Occipital lobe (tissue), 2 donors: ENCODE measurements around the gene TBC1D16. TPM values are rescaled to one million over a fixed set of nuclear protein-coding genes. Genes with fewer than 3 reads are reported as not detected.
"Not testable (repeated sequence)": the region's sequence is repeated elsewhere in the genome, so short reads cannot be mapped to it uniquely, and the experiment has no call there.

ENCODE experiments used
- DNase-seq: peaks from one replicate; lab custom pipeline; 2025; lab: John Stamatoyannopoulos, UW
- total RNA-seq: library from RNA; depleted of rRNA; stranded (reverse); fragments of >200 nt; gene quantifications from one replicate; pipeline ENCODE4 v1.2.3, GENCODE V29; 2014

Gene TBC1D16
- total RNA-seq, 1 donor from 2014 or later: 35.4 TPM

DNA sequence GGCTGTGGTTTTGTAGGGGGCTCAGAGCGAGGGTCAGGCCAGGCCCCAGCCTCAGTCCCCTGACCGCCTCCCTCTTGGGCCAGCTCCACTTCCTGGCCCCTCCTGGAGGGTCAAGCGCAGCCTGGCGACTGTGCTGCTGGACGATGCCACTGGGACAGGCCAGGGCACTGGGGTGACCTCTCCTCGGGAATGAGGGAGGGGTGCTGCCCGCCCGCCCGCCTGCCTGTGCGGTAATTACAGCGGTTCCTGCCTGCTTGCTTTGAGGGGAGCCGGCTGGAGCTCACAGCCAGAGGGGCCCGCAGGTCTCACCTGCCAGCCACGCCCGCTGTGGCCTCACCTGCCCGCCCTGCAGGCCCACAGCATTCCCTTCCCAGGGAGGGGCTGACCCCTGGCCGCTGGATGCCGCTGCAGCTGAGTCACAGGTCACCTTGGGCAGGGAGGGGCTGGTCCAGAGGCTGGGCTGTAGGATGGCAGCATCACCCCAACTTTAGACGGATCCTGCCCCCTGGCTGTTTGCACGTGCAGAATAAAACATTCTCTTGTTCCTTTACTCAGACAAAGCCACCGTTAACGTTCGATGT is 119.7 kb downstream of the TBC1D16 start:
- no peak for DNase-seq

DNA sequence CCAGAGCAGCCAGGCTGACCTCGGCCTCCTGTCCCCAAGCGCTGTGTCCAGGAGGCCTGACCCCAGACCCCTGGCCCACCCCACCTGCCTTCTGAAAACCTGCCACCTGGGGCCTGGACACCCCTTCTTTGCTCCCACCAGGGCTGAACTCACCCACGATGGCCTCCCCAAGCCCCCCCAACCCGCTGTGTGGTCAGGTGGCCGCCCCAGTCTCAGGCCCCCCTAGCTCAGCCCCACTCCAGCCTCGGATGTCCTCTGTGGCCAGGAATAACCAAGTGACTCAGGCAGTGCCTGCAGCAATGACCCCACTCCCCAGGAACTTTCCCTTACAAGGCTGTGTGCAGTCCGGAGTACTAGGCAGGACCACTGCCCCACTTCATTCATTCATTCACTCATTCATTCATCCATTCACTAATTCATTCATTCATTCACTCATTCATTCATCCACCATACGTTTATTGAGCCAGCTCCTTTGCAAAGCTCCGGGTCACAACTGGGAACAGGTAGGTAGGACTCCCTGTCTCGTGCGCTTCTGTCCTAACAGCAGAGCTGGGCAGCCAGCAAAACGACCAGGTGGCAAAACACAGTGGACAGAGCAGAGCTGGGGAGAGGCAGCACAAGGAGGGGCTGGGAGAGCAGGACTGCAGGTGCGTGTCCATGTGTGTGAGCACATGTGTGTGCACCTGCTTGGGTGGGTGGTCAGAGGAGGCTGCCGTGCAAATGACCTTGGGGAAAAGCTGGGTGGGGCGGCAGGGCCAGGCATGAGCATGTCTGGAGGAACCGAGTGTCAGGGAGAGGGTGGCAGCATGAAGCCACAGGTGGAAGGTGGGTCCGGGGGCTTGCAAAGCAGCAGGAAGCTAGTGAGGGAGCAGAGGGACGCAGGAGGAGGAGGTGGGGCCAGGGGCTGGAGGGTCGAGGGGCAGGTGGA is 120.6 kb downstream of the TBC1D16 start:
- no peak for DNase-seq

DNA sequence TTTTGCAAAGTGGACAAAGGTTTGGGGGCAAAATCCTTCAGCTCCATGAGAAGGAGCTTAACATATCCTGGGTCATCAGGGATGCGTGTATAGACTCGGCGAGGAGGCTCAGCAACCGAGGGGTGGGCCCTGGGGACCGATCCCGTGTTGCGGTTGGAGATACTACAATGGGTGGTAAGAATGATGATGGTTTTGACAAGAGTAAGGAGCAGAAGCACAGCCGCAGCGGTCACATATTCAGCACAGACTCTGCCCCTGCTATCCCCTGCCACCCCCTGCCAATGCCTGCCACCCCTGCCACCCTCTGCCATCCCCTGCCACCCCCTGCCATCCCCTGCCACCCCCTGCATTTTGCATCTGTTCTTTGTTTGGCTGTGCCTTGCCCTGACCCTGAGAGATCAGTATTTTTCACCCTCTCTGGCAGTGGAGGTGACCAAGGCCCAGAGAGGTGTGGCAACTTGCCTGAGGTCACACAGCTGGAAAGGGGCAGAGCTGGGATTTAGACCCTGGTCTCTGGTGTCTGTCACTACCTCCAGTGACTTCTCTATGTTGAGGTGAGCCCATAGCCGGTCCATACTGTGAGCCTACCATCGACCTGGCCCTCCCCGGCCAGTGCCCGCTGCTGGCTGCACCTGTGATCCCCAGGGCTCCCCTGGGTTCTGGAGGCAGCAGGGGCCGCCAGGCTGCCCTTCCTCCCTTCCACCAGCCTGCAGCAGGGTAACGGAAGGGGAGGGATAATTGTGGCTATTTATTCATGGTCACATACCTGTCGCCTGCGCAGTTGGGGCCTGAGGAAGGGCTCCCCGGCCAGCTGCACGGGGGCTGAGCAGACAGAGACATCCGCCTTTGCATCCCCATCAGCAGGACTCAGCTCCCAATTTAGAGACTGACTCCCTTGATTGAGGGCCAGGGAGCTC is 121.5 kb downstream of the TBC1D16 start:
- DNase-seq: no peak

DNA sequence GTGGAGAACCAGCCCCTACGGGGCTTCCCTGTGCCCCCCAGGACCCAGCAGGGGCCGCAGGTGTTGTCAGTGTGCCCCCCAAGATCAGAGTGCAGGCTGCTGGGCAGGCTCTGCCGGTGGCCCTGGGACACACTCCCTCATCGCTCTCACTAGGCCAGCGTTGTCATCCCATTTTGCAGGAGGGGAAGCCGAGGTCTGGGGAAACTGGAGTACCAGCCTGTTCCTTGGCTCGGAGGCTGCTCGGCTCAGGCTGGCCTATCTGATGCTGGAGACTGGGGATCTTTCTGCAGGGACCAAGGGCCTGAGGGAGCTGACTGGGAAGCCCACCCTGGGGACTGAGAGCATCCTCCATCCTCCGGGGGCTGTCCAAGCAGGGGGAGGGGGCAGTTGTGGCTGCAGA is 122.2 kb downstream of the TBC1D16 start:
- DNase-seq: no peak

DNA sequence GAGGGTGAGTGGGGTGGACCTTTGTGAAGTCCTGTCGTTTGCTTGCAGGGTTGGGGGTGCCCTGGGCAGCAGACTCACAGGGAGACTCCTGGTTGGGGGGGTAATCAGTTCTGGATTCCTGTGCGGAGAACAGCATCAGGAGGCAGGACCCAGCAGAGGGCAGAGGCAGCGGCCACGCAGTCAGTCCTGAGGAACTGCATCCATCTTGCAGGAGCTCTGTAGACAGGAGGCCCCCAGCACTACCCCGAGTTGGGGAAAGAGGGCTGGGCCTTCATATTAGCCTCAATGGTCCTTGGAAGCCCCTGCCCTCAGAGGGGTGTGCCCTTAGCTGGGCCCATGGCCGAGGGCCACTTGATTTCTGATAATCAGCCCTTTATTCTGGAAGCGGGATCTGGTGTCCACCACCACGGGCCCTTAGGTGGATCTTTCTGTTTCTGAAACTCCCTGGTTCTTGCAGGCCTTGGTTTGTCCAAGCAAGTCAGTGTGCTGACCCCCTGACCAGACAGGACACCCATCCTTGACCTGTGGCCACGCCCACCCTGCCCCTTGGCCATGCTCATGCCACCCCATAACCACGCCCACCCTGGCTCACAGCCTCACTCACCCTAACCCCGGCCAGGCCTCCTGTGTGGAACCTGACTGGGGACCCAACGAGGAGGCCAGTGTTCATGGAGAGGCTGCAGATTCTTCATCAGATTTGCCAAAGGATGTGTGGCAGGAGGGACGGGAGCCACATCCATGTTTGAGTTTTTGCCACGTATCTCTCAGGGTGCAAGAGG is 122.9 kb downstream of the TBC1D16 start:
- DNase-seq: no peak

DNA sequence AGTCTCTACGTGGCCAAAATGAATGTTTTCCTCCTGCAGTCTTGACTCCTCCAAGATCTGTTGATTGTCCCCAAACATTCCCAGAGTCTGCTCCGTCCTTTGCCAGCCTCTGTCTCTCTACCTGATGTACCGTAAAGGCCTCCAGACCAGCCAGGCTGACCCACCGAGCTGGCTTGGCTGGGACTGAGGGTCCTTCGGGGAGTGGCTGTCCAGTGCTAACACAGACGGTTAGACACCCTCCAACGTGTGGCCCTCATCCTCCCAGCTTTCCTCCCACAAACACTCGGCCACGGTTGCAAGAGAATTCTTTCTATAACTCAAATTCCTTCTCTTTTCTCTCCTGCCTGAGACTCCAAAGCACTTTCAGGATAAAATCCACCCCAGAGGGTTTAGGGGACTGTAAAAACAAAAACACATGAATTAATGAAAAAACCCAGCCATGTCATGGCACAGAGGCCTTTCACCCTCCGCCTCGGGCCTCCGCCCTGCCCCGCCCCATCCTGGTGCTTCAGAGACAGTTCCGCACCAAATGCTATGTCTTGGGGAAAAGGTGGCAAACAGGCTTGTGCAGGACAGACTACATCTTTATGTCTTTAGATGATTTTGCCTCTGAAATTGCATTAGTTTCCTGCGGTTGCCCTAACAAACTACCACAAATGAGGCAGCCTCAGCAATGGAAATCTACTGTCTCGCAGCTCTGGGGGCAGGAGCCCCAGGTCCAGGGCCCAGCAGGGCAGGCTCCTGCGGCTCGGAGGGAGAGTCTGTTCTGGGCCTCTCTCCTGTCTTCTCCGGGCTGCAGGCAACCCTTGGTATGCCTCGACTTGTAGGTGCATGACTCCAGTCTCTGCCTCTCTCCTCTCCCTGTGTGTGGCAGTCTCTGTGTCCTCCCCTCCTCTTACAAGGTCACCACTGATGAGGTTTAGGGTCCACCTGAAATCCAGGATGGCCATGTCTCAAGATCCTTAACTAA is 124.0 kb downstream of the TBC1D16 start:
- no peak for DNase-seq

DNA sequence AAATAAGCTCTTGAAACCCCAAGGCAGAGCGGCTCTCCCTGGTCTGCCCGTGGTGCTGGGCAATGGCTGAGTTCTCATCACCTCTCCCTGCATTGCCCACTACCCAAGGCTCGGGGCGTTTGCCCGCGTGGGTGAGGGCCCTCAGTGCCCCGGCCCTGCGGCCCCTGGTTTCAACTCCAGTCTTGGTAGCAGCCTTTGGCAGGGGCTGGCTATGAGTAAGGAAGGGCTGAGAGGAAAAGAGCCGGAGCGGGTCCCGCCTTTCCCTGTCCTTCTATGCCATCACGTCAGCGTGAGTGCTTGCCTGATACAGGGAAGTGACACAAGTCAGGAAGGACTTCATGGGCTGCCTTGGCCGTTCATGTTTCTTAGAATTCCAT is 124.7 kb downstream of the TBC1D16 start:
- no peak for DNase-seq

DNA sequence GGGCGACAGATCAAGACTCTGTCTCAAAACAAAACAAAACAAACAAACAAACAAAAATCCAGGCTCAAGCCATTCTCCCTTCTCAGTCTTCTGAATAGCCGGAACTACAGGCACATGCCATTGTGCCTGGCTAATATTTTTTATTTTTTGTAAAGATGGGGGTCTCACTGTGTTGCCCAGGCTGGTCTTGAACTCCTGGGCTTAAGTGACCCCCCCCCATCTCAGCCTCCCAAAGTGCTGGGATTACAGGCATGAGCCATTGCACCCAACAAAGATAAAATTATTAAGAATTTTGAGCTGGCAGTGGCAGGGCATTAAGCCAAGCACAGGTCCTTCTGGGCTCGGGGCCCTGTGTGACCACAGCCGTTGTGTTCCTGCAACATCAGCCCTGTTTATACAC is 126.6 kb downstream of the TBC1D16 start:
- no peak for DNase-seq

DNA sequence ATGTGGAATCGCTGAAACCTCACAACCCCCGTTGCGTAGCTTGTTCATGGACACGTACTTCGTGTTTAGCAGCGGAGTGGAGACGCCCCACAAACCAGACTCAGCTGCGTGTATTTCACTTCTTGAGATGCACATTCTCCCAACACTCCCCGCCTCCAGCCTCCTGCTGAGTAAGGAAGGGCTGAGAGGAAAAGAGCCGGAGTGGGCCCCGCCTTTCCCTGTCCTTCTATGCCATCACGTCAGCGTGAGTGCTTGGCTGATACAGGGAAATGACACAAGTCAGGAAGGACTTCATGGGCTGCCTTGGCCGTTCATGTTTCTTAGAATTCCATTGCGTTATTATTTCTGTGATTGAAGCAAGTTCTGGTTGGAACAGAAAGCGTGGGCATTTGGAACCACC is 127.8 kb downstream of the TBC1D16 start:
- no peak for DNase-seq

DNA sequence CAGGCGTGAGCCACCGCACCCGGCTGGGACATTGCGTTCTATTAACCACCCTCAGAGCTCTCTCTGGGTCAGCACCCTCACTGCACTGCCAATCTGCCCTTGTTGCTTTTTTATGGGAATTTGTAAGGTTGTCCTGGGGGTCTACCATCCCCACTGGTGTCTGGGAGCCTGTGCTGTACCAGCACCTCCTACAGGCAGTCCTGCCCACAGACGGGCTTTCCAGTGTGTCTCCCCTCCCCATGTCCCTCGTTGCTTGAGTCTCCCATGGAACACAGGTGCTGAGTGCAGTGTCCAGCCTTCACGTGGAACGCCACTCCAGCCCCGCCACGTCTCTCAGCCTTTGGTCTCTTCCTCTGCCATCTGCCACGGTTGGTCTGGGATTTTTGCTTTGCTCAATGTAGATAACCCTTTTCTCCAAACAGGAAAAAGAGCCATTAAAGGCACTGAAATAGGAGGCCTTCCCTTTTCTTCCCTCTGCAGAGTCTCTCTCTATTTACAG is 128.4 kb downstream of the TBC1D16 start:
- DNase-seq: no peak

DNA sequence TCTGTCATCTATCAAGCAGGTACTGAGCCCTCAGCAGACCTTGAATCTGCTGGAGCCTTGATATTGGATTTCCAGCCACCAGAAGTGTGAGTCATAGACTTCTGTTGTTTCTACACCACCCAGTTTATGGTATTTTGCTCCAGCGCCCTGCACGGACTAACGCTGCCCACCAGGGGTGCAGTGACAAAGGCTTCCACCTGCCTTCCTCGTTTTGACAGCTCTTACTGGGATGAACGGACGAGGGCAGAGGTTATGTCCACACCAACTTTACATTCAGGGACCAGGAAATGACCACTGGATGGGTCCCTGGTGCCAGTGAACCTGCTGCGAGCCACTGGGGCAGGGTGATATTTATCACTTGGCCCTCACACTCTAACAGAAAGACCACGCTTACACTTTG is 129.8 kb downstream of the TBC1D16 start:
- DNase-seq: no peak

DNA sequence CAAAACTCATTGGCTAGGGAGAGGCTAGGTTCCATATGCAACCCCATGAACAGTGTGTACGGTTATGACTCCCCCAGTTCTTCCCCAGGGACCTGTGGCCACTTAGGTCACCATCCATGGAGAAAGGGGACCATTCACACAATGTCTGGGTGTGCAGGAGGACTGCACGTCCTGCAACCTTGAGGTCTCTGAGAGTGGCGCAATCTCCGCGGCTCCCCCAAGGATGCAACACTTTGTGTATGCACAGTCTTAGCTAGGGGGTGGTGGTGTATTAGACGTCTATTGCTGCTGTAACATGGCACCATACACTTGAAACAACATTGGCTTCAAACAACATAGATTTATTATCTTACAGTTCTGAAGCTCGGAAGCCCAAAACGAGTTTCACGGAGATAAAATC is 130.8 kb downstream of the TBC1D16 start:
- DNase-seq: no peak

DNA sequence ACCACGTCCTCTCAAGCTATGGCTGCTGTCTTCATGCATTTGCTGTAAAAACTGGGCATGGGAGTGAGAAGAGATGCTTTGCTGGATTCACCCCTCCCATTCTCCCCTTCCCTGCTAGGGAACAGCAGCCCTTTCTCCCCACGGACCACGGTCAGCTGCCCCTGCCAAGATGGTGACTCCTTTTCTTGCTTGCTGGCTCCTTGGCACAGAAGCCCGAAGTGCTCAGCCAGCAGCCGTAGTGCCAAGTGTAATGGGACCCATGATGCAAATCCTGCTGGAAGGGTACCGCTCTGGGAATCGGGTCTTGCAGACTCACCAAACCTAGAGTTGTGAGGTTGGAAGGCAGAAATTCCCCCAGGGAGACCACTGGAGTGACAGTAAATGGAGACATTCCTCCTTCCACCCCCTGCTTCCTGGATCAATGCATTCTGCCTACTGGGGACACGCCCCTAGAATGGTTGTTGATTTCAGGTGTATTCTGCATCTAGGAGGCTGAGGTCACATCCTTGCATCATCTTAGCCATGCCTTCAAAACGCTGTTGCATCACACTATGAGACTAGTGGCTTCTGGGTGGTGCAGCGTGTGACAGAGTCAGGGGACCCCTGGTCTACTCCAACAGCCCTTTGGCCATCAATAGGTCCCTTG is 133.4 kb downstream of the TBC1D16 start:
- no peak for DNase-seq

DNA sequence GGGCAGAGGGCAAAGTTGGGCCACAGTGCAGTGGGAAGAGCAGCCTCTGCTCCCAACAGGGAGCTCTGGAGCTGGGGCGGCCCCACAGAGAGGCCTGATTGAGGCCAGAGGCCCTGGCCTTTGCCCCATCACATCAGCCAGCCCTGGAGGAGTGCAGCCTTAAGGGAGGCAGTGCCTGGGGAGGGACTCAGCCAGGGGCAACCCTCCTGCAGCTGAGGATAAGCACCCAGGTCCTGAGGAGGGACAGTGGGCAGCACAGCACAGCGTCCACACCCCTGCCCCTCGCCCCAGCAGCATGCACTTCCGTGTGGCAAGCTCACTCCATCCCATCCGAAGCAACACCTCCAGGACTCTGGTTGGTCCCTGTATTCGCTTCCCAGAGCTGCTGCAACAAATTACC is 134.5 kb downstream of the TBC1D16 start:
- DNase-seq: no peak

DNA sequence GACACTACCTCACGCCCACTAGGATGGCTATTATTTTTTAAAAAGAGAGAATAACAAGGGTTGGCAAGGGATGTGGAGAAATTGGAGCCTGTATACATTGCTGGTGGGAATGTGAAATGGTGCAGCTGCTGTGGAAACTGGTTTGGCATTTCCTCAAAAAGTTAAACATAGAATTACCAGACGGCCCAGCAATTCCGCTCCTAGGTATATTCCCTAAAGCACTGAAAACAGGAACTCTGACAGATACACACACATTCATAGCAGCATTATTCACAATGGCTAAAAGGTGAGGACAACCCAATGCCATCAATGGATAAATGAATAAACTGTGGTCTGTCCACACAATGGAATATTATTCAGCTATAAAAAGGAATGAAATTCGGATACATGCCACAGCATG is 136.1 kb downstream of the TBC1D16 start:
- no peak for DNase-seq

DNA sequence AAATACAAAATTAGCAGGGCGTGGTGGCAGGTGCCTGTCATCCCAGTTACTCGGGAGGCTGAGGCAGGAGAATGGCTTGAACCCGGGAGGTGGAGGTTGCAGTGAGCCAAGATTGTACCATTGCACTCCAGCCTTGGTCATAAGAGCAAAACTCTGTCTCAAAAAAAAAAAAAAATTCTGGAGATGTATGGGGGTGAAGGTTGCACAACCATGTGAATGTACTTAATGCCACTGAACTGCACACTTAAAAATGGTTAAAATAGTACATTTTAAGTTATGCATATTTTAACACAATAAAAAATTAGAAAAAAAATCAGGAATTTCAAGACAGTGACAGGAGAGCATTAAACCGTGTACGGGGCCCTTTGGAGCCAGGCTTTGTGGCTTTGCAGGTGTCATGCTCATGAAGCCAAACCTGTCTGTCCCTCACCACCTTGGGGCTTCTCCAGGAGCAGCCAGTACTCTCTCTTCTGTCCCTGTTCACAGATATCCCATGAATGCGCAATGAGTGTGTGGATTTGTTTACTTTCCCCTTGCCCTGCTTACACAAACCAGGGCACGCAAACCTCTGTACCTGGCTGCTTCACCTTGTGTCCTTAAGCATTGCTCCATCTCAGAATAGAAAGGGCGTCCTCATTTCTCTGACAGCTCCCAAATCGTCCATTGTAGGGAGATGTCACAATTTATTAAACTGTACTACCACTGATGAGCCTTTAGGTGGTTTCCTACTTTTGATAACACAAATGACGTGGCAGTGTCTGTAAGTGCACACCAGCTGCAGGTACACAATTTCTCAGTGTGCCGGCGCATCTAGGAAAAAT is 138.2 kb downstream of the TBC1D16 start:
- DNase-seq: no peak

DNA sequence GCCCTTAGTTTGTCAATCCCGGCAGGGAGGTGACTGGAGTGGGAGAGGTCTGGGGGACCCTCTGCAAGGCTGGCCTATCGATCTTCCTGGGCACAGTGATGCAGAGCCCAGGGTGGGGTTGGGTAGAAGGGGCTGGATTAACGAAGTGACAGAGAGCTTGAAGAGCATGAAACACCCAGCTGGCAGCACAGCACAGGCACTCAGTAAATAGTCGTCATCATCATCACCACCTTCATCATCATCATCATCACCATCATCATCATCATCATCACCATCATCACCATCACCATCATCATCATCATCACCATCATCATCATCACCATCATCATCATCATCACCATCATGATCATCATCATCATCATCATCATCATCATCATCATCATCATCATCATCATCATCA is 142.2 kb downstream of the TBC1D16 start:
- DNase-seq: not testable (repeated sequence)

DNA sequence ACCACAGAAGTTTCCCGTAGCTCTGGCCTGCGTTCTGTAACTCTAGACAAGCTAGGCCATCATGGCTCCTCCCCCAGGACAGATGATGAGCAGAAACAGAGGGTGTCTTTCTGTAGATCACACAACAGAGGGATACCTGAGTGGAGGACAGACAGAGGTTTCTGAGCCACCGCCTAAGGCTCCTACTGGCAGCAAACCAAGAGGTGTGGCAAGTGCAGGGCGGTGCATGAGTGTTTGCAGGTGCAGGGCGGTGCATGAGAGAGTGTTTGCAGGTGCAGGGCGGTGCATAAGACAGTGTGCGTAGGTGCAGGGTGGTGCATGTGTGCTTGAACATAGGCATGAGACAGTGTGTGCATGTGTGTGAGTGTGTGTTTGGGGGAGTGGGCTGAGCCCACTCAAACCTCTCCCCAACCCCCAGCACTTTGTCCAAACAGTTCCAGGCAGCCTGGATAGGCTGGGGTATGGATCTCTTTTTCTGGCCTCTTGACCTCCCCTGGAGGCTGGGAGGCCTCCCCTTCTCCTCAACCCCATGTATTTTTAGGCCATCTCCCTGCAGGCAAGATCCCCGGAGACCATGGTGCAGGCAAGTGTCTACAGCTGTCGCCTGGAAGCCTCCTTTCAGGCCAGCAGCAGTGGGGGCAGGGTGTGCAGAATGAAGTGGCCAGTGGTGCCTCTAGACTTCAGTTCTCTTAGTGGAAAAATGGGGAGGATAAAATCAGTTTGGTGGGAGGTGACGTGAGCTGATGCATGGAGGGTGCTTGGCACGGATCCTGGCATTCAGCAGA is 143.0 kb downstream of the TBC1D16 start:
- DNase-seq: no peak
